Stimulated activated effector memory CD8-positive, alpha-beta T cell treated with anti-CD3 and anti-CD28 coated beads, Interleukin-12 subunit alpha, Interleukin-12 subunit beta, amount 100 ng/mL, for 72 hours (primary cell): ENCODE results near the gene MACO1.
"Not testable (repeated sequence)": the region's sequence is repeated elsewhere in the genome, so short reads cannot be mapped to it uniquely, and the experiment has no call there.

Source experiments
- ATAC-seq: fragments of 150-1000 bp; cut with Tn5 transposase; 2 replicates; pipeline ENCODE4 v1.10.0; 2021
- DNase-seq, 2 donors: peaks; one replicate each; pipeline ENCODE4 v3.0.0; 2021 to 2022; ENCODE audit warnings: low spot score in 2 of 2
- H3K27ac Mint-ChIP-seq: one replicate; pipeline ENCODE4 v1.8.0; 2022; ENCODE audit warnings: mild to moderate bottlenecking, mixed read lengths
- H3K36me3 Mint-ChIP-seq: one replicate; pipeline ENCODE4 v1.8.0; 2022; ENCODE audit warnings: mild to moderate bottlenecking, mixed read lengths
- H3K4me1 Mint-ChIP-seq: one replicate; pipeline ENCODE4 v1.8.0; 2022; ENCODE audit warnings: mixed read lengths
- H3K4me3 Mint-ChIP-seq: one replicate; pipeline ENCODE4 v1.8.0; 2022; ENCODE audit warnings: mild to moderate bottlenecking, mixed read lengths
- H3K9me3 Mint-ChIP-seq: one replicate; pipeline ENCODE4 v1.8.0; 2022; ENCODE audit warnings: mixed read lengths

The MACO1 gene

GRCh38 chr1:25430073-25430966 lies at the start of gene MACO1:
Gene MACO1 (plus strand): TSS chr1:25430897. CDS start chr1:25431099, 202 bp downstream.
- Mint-ChIP-seq H3K36me3 (peaks cover 5% of the 10 kb centered on the region), H3K4me1 (peaks cover 45% of the 10 kb centered on the region), H3K4me3 (peak within 1 kb of the TSS; percentile 94), H3K9me3 (no peaks in the 10 kb centered on the region), H3K27ac (peak within 1 kb of the TSS; percentile 99)
- DNase-seq (peak; percentile 99 to 100), ATAC-seq (peak; percentile 93)

GRCh38 chr1:25382543-25382942 lies 48.2 kb upstream of the MACO1 start:
- H3K4me1 Mint-ChIP-seq, H3K4me3 Mint-ChIP-seq, H3K9me3 Mint-ChIP-seq, ATAC-seq, H3K36me3 Mint-ChIP-seq, DNase-seq, H3K27ac Mint-ChIP-seq: not testable (repeated sequence)

DNA sequence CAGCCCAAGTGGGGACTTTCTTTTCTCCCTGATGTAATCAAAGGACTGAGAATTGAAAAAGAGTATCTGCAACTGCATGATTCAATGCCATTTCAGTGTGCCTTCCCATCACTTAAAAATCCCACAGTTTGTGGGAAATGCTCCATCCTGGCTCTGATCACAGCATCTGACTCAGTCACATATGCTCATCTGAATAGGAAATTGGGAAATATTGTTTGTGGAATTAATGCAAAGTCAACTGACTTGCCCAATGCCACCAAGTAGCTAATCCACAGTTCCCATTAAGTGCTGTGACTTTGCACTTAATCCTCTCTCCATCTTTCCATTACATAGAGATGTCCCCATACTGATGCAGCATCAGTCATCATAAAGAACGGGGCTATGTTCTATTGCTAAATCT lies 47.6 kb upstream of the MACO1 start:
- not testable (repeated sequence) for DNase-seq

GRCh38 chr1:25383875-25384274 lies 46.8 kb upstream of the MACO1 start:
- not testable (repeated sequence) for H3K9me3 Mint-ChIP-seq, H3K4me1 Mint-ChIP-seq, ATAC-seq, H3K4me3 Mint-ChIP-seq, H3K27ac Mint-ChIP-seq, H3K36me3 Mint-ChIP-seq, DNase-seq

More for the DNA sequence above, 47.6 kb upstream of the MACO1 start:
- not testable (repeated sequence) for H3K4me3 Mint-ChIP-seq, ATAC-seq, H3K9me3 Mint-ChIP-seq, H3K4me1 Mint-ChIP-seq, H3K36me3 Mint-ChIP-seq
- H3K27ac Mint-ChIP-seq, result peak overlapping the region; percentile 63

DNA sequence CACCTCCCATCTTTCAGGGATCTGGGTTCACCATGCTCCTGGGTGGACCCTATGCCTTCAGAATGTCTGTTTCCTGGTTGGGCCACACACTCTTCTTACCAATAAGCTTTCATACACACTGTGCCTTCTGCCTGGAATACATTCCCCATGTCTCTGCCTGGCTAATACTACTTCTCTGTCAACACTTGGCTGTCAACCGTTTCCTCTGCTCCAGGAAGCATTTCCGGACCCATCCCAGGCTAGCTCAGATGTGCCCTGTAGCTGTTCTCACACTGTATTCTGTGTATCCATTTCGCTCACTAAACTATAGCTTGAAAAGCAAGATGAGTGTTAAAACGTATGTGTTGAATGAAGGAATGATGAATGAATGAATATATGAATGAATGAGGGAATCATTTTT lies 43.6 kb upstream of the MACO1 start:
- H3K4me3 Mint-ChIP-seq, ATAC-seq, H3K27ac Mint-ChIP-seq, H3K9me3 Mint-ChIP-seq, H3K36me3 Mint-ChIP-seq, DNase-seq: not testable (repeated sequence)
- peaks cover 11% of the 10 kb centered on the region for H3K4me1 Mint-ChIP-seq

GRCh38 chr1:25388691-25389090 lies 42.0 kb upstream of the MACO1 start:
- H3K9me3 Mint-ChIP-seq, H3K27ac Mint-ChIP-seq, H3K4me3 Mint-ChIP-seq, DNase-seq, ATAC-seq, H3K4me1 Mint-ChIP-seq, H3K36me3 Mint-ChIP-seq: not testable (repeated sequence)

DNA sequence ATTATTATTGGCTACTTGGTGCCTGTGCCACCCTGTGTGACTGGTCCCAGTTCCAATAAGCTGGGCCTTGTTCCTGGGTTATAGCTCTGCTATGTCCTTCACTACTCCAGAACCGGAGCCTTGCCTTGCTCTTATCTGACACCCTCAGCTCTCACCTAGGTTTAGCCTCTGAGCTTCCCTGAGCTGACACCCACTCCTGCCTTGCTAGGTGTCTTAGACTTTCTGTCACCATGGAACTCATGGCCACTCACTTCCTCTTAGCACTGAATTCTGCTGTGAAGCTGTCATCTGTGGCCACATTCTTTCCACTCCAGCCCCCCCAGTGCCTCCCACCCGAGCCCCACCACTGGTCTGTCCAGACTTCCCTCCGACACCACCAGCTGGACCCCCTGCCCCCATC lies 41.0 kb upstream of the MACO1 start:
- DNase-seq, H3K27ac Mint-ChIP-seq, H3K9me3 Mint-ChIP-seq, ATAC-seq, H3K36me3 Mint-ChIP-seq, H3K4me1 Mint-ChIP-seq, H3K4me3 Mint-ChIP-seq: not testable (repeated sequence)

DNA sequence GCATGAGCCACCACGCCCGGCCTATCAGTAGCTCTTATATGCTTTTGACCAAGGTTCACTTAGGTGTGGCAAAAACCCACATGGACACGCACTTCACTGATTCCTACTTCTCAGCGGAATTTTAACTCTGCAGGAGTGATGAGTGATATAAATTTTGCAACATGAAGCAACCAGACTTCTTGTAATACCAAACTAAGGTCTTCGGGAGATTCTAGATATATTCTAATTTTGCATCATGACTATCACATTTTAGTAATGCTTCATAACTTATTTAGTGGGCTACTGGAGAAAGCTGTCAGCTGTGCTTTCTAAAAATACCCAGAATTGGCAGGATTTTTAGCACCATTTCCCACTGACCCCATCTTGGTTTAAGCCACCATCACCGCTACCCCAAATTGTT lies 37.9 kb upstream of the MACO1 start:
- no peaks in the 10 kb centered on the region for H3K36me3 Mint-ChIP-seq
- no peak overlapping the region for H3K4me3 Mint-ChIP-seq
- H3K9me3 Mint-ChIP-seq, result no peaks in the 10 kb centered on the region
- DNase-seq (no peak), ATAC-seq (no peak)
- H3K4me1 Mint-ChIP-seq, result peaks cover 7% of the 10 kb centered on the region
- H3K27ac Mint-ChIP-seq, result no peak overlapping the region

- not testable (repeated sequence) for H3K36me3 Mint-ChIP-seq, ATAC-seq, H3K27ac Mint-ChIP-seq, H3K4me3 Mint-ChIP-seq, H3K9me3 Mint-ChIP-seq, H3K4me1 Mint-ChIP-seq, DNase-seq
Observed at GRCh38 chr1:25397549-25397948, 33.1 kb upstream of the MACO1 start.

GRCh38 chr1:25398079-25398478 lies 32.6 kb upstream of the MACO1 start:
- not testable (repeated sequence) for H3K36me3 Mint-ChIP-seq, ATAC-seq, DNase-seq, H3K27ac Mint-ChIP-seq, H3K4me1 Mint-ChIP-seq, H3K4me3 Mint-ChIP-seq, H3K9me3 Mint-ChIP-seq

DNA sequence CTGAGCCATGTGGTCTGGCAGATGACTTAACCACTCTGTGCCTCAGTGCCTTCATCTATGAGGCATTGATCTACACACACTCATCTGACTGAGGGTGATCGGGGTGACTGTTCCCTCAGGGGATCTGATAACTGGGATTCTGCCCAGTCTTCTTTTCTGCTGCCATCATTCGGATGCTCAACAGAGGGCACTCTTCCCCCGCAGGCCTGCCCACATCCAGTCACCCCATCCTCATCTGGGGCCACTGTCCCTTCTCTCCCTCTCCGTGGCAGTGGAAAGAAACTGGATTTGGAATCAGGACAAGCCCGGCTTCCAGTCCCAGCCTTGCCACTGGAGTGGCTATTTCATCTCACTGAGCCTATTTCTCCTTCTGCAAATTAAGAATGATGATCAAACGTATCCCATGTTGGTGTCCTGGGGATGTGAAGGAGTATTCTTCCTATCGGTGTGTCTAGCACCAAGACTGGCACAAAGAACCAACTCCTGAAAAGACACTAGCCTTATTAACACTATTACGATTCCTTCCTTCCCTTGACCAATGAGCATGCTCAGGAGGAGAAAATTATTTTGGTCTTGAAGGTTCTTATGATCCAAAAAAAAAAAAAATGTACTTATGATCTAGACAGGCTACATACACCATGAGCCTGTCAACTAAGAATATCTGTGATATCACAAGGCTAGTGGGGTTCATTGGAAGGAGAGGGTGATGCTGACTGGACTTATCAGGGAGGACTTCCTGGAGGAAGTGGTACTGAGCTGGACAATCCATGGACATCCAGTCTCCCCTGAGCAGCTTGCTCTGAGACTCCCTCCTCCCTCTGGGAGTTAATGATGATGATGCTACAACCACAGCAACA lies 27.5 kb upstream of the MACO1 start:
- H3K36me3 Mint-ChIP-seq, result not testable (repeated sequence)

DNA sequence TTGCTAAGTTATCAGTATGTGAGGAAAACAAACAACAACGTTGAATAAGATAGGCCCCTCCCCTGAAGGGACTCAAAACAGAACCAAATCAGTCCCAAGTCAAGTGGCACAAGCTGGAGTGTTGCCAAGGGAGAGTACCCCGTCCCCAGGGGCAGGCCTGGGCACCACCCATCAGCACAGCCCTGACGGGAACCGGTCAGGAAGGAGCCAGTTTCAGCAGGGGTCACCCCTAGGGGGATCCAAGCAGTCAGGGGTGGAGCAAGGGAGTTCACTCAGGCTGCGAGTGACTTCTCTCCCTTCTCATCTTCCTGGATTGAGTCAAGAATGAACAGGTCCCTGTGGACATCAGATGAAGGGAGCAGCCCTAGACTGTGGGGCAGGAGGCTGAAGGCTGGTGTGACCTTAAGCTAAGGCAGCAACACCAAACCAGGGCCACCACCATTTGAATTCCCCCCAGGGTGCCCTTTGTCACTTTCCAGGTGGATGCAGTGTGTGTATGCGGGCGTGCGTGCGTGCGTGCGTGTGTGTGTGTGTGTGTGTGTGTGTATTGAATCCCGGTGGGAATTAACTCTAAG lies 24.9 kb upstream of the MACO1 start:
- peak; percentile 32 for ATAC-seq
- H3K9me3 Mint-ChIP-seq, DNase-seq, H3K4me1 Mint-ChIP-seq, H3K36me3 Mint-ChIP-seq, H3K27ac Mint-ChIP-seq, H3K4me3 Mint-ChIP-seq: not testable (repeated sequence)

More for the DNA sequence above, 27.5 kb upstream of the MACO1 start:
- peak; percentile 86 for ATAC-seq
- not testable (repeated sequence) for DNase-seq, H3K4me1 Mint-ChIP-seq, H3K27ac Mint-ChIP-seq, H3K9me3 Mint-ChIP-seq, H3K4me3 Mint-ChIP-seq

DNA sequence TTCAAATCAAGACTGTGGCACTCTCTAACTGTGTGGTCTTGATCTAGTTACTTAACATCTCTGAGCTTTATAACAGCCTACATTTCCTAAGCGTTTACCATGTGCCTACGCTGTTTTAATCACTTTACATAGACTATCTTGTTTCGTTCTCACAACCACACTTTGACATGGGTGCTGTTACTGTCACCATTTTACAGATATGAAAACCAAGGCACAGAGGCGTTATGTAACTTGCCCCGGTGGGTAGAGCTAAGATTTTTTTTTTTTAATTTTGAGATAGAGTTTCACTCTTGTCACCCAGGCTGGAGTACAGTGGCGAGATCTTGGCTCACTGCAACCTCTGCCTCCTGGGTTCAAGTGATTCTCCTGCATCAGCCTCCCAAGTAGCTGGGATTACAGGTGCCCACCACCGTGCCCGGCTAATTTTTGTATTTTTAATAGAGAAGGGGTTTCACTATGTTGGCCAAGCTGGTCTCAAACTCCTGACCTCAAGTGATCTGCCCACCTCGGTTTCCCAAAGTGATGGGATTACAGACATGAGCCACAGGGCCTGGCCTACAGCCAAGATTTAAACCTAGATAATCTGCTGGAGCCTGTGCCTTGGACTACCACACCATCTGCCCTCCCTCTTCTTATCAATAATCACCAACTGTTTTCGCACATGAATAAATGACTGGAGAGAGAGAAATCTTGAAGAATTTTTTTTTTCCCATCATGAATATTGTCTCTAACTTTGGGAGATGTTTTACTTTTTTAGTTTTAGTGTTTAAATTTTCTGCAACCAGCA lies 20.9 kb upstream of the MACO1 start:
- H3K4me3 Mint-ChIP-seq, H3K27ac Mint-ChIP-seq, ATAC-seq, H3K4me1 Mint-ChIP-seq, H3K9me3 Mint-ChIP-seq, H3K36me3 Mint-ChIP-seq, DNase-seq: not testable (repeated sequence)

DNA sequence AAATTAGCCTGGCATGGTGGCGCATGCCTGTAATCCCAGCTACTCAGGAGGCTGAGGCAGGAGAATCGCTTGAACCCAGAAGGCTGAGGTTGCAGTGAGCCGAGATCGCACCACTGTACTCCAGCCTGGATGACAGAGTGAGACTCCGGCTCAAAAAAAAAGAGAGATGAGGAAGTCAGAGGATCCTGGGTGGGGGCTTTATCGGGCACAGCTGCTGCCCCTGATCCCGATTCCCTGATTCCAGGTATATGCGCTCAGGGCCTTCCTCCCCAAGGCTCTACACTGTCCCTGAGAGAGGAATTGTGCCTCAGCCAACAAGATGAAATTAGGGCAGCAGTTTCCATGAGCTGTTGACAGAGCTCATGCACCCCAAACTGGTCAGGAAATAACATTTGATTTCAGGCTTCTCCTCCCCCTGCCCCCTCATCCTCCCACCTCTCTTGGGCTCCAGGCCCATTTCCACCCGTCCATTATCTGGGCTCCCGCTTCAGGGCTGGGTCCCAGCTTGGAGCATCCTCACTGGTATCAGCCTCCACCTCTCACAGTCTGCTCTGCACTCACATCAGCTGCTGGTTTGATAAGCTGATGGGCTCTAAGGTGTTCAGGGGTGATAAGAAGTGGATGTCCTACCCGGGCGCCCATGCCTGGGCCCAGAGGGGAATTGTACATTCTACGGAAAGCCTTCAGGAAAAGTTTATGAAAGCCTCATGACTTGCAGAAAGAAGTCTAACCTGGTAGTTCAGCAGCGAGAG lies 17.6 kb upstream of the MACO1 start:
- not testable (repeated sequence) for H3K9me3 Mint-ChIP-seq, H3K4me3 Mint-ChIP-seq, H3K4me1 Mint-ChIP-seq, H3K36me3 Mint-ChIP-seq, H3K27ac Mint-ChIP-seq, ATAC-seq, DNase-seq
